GM19240 (cell line): ENCODE measurements around the gene HEPACAM2.

Source experiments
- DNase-seq: peaks from one replicate; pipeline ENCODE4 v3.0.0; 2011; ENCODE audit warnings: low spot score; ENCODE audit not compliant: insufficient read length

Gene HEPACAM2

DNA sequence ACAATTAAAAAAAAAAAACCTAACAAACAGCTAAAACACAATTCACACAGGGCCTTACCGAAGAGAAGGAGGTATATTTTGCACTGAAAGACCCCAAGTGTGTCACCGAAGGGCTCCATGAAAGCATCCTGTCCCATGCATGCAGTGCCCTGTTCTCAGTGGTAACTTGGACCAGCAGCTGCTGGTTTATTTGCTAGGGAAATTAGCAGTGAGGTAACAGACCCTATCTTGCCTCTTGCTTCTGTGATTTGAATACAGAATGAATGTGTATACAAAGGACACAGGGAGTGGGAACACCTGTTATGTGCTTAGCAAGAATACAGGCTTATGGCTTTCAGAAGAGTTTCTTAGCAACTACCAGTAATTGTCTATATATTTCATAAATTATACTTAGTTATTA, at the start of gene HEPACAM2:
Gene HEPACAM2 (minus strand): TSS at position 160 of the 400 bp plus-strand sequence.
- no peak for DNase-seq

DNA sequence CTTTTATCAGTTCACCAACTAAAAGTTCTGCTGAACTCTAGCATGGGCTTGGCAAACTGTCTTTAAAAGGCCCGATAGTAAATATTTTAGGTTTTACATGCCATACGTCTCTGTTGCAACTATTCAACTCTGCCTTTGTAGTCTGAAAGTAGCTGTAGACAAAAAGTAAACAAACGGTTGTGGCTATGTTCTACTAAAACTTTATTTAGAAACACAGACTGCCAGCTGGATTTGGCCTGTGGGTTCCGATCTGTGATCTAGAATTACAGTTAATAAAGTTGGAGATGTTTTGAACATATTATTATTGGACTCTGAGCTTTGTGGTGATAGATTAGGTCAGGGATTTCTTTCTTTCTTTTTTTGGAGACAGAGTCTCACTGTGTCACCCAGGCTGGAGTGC, 39.0 kb upstream of the HEPACAM2 start:
- no peak for DNase-seq

DNA sequence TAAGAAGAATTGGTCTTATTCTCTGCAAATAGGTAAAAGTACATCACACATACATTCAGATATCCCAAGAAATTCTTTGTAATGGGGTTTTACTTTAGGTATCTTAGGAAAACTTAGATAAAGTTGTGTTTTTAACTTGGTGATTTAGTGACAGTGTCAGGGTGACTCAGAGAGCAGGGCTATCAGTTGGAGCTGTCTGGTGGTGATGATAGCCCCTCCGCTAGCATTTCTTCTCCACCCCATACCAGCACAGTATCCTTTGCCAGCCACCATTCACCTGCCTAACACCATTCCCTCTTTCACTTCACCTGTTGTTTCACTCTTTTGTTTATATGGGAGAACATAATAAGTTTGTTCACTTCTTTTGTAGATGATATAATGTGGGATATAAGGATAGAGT, 36.3 kb upstream of the HEPACAM2 start:
- DNase-seq: no peak

DNA sequence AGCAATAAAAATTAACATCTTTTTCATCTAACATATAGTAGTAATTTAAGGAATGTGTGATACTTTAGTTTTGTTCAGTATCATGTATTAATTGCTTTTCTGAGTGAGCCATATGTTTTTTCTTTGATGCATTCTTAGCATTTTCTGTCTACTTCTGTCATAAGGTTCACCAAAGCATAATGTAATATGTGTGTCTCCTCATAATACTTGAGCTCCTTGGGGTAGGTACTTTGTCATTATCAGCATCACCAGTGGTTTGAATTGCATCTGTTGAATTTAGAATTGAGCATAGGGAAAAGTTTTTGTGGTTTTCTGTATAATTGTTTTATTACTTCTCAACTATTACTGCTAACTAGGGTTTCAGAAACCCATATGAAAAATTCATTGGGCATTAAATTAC, 32.4 kb upstream of the HEPACAM2 start:
- no peak for DNase-seq

DNA sequence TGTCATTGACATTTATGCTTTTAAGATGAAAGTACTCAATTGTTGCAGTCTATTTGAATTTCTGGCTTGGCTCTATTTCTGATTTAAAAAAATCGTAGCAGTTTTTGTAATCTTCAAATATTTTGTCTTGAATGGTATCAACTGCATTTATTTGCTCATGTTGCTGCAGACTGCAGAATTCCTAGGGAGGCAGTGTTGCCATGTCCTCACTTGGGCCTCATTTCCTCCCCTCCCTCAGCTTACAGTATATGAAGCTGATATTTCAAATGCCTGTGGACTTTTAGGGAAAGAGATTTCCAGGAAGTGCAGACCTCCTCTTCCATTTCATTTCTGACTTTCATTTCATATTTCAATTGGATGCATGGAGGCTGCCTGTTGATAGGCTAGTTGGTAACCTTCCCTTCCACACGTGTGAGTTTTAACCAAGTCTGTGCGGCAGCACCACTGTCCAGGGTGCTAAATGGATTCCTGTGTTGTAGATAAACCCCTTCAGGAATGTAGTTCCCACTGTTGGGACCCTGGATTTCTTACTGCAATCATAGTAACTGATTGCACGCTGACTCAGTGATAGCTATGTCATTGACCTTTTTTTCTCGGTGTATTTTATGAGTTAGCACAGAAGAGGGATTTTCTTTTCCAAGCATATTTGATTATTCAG, 23.4 kb upstream of the HEPACAM2 start:
- DNase-seq: no peak

DNA sequence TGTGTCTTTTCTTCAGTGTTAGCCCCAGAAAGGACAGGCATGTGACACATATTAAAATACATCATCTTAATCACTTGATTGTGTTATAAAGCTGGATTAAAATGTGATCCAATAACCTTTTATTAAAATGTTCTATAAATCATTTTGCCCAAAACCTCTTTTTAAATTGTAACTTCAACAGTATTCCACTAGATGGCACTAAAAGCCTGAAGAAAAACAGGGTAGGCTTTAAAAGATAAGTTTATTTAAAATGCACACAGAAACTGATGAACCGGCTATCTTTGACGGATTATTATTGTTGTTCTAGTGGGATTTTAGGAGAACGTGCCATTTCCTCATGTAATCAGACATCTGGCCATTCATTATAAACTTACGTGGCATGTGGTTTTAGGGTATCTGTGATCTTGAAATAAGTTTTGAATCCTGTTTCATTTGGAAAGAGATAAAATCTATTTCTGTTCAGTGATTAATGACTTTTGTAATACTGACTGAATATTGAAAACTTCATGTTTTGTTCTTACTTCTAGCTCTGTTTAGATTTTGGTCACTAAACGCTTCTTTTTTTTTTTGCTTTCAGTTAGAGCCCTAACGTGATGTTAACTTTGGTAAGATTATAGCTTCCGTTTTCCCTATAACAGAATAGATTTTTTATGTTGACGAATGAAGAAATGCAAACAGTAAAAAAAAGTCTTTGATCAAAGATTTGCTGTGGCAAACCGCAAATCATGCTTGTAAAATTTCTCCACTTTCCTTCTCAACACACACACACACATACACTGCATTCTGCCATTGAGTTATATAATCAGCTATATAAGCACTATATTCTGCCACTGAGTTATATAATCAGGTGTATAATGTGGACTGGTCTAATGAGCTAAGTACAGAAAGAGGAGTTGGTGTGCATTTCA, 19.5 kb upstream of the HEPACAM2 start:
- no peak for DNase-seq

DNA sequence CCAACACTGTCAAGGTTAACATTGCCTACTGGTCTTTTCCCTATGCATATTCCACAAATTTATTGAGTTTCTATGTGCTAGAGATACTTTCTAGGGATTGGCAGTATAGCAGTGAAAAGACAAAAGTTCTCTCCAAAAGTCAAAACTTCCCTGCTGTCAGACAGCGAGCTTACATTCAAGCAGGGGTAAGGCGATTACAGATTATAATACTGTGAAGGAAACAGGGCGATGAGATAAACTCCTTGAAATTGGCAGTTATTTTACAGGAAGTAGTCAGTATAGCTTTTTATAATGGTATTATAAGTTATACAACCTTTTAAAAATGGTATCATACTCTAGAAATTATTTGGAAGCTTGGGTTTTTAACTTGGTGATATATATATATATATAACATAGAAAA, 15.8 kb upstream of the HEPACAM2 start:
- DNase-seq: no peak

DNA sequence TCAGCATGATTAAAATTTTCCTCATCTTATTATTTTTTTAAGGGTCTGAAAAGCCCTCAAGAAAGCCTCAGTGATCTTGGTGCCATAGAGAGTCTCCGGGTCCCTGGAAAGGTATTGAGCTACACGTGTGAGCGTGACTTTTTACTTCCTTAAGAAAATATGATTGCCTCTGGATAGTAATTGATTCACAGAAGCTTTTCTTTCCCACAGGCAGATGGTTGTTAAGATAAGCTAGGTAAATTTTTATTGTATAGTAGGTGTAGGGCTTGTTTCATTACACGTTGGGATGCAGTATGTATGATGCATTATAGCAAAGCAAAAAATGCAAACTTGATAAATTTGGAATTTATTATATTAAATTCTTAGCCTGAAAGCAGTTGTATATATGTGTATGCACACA, 13.6 kb upstream of the HEPACAM2 start:
- no peak for DNase-seq

DNA sequence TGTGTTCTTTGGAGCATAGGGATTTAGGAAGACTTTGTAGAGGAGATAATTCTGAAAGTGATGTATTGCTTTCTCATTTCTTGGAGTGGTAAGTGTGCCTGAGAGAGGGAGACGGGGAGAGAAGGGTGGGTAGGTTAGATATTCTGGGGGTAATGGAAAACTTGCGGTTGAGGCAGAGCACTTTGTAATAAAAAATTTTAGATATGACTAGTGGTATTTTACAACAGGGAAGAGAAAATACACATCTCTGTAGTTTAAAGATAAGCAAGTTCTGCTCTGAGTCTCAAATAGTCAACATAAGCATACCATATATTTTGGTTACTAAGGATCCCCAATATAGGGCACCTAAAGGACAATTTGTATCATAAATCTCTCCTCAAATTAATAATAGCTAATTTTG, 12.5 kb upstream of the HEPACAM2 start:
- DNase-seq: no peak

DNA sequence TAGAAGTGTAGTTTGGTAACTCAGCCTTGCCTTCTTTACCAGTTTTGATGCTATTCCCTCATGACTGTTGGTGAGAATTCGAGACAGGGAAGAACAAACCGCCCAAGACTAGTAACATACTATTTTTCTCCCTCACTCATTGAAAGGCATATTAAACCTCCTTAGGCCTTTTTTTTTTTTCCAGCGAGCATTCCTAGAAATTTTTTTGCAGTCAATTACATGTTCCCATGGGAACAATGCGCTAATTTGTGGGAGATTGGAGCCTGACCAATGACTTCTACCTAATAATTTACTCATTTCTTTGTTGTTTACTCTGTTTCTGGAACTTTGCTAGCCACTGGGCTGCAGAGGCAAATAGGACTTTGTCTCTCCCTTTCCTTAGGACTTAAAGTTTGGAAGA, 11.9 kb upstream of the HEPACAM2 start:
- no peak for DNase-seq

DNA sequence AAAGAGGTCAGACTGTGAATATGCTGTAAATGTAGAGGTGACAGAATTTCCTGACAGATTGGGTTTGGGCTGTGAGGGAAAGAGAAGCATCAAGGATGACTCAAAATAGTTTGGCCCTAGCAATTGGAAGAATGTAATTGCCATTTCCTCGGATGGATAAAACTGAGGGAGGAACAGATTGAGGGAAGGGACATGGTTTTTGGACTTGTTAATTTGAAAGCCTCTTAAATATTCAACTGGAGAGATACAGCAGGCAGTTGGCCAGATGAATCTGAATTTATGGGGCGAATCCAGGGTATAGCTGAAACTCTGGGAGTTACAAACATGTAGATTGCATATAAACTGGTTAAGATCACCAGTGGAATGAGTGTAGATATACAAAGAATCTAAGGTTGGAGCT, 9.3 kb upstream of the HEPACAM2 start:
- DNase-seq: no peak

DNA sequence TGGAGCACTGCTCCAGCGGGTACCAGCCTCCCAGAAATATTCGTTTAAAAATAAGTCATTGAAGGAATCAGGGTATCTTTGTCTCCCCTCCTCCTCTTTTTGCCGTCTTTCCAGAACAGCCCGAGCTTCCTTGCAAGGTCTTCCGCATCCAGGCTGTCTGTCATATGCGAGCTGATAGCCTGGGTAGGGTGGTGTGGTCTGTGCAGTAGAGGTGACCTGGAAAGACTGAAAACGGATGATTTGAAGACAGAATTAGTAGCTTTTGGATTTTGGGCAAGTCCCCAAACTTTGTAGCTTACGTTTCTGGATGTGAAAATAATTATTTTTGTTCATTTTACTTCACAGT, 6.4 kb upstream of the HEPACAM2 start:
- peak; percentile 1 for DNase-seq

DNA sequence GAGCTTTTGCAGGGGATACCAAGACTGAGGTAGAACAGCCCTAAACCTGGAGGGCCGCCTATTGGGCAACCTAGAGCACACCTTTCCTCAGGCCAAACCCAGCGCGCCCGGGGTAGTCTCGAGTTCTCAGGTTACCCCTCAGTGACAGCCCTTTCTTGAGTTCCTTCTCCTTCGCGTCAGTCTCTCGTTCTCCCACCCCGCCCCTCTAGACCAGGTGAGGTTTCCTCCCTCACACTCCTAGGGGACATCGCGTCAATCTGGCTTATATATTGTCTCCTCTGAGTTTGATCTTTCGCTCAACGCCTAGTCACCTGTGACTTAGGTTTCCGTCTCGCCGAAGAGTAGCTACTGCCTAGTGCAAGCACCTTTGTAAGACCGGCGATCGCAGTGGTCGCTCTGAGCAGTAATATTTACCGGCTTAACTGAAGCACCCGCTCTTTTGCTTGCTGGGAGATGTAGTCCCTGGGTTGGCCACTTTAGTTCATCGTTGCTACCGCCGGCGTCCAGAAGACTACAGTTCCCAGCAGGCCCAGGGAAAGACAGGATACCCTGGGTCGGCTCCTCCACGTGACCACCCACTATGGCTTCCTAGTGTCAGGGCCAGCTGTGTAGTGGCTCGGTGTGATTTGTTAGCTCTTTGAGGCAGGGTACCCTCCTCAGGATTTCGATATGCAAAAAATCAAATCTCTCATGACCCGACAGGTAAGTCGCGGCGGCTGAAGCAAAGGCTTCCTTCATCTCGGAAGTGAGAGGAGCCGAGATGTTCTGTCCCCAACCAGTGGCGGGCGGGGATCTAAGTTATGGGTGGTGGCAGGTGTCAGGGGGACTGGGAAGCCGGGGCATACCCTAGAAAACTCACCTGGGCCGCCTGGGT, 5.8 kb upstream of the HEPACAM2 start, which contains the start of gene VPS50:
Gene VPS50 (plus strand): TSS at position 568 of the 874 bp plus-strand sequence. CDS start 102 bp downstream, at position 670.
- peak; percentile 67 for DNase-seq

DNA sequence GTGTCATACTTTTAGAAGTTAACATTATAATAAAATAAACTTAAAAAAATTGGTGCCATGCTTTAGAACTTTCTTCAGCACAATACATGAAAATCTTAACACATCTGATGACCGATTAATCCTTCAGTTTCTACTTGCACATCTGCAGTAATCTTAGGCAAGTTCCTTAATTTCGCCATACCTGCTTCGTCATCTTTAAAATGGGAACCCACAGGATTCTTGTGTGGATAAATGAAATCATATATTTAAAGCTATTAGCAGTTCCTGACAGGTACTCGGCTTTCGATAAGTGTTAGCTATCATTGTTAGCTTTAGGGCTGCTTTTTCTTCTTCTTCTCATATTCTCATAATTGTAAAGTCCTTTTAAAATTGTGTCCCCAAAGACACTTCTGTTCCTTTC, 5.0 kb upstream of the HEPACAM2 start:
- no peak for DNase-seq

DNA sequence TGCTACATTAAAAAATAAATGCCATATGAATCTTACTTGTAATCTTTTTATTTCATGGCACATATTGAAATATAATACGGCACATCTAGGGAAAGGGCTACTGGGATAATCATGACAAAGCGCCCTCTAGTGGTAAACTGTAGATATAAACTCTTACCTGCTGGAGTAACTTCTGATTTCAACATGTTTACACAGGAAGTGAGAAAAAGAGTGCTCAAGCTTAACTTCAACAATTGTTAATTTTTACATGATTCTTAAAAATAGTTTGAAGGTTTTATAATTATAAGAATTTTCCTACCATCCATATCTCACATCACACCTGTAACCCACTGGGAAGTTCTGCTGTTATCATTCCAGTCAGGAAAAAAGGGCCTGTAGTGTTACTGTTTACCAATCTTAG, 2.0 kb upstream of the HEPACAM2 start:
- no peak for DNase-seq

DNA sequence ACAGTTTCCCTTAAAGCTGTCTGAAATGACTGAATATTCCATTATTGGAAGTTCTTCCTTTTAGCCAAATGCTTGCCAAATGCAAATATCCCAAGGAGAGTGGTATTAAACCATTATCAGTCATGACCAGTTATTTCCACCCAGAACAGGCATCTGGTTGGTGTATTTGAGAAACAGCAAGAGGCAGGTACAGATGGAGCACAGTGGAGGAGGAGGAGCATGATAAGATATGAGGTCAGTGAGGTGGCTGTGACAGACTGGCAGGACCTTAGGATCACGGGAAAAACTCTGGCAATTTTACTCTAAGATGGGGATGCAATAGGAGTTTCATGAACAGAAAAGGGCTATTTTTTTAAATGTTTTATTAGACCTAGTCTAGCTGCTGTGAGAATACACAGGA, 6.4 kb downstream of the HEPACAM2 start:
- DNase-seq: no peak

DNA sequence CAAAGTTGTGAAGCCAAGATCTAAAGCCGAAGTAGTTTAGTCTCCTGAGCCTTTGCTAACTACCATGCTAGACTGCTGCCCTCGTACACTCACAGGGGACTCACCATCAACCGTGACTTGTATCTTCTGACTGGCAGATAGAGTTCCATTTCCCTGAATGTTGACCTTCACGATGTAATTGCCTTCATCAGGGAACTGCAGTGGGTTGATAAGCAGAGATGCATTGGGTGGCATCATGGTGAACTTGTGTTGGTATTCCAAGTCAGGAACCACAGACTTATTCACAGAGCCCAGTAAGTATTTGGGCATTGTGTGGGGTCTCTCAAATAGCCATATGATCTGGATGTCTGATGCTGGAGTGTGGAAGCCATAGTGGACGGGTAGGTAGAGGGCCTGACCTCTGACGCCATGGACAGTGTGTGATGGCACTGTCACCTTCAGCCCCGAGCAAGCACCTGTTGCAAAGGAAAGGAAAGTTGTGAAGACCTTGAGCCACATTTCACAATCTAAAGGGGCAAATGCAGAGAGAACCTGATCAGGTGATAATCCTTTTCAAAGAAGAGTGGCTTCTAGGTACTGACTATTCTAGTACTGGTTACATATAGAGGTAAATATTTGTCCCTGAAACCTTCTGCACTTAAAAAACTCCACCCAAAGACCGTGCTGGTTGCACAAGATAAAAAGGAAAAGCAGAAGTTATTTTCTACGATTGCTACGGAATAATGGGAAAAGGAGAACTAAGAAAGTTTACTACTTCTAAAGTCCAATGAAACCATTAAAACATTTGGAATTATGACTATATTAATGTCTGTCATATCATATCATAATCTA, 7.1 kb downstream of the HEPACAM2 start:
- no peak for DNase-seq

DNA sequence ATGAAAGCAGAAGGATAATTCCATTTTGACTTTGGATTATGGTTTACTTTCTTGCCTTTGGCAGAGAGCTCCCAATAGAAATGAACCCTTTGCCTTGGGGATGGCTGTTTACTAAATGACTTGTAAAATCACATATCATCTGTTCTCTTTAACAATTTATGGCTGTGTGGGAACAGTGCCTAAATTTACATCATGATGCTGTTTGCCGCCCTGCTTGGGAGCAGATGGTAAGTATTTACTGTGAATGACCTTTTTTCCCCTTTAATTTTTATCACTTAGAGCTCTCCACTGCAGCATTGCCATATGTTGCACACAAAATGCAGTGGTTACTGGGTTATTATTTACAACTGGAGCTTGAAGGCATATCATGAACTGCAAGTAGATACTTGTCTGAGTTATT, 13.4 kb downstream of the HEPACAM2 start:
- DNase-seq: no peak

DNA sequence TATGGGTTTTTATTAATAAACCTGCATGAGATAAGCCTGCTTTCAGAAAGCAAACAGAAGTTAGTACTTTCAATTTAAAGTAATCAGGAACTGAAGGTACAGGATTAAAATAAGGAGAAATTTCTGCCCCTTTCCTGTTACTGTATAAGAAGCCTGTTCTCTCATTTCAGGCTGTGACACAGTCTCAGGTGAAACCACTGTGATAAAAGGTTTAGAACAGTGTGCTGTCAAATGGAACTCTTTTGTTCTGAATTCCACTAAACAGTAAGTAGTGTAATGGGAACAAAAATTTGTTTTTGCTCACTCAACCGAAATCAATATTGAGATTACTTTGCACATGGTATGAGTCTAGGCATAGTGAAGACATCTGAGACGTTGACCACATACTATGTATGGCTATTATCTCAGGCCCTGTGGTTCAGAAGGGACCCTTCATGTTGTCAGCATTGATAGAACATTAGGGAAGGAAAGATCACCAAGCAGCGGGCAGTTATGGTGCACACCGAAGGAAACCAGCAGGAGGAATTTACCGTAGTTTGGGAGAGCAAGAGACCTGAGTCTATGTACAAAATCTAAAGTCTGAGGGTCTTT, 14.9 kb downstream of the HEPACAM2 start:
- DNase-seq: no peak

DNA sequence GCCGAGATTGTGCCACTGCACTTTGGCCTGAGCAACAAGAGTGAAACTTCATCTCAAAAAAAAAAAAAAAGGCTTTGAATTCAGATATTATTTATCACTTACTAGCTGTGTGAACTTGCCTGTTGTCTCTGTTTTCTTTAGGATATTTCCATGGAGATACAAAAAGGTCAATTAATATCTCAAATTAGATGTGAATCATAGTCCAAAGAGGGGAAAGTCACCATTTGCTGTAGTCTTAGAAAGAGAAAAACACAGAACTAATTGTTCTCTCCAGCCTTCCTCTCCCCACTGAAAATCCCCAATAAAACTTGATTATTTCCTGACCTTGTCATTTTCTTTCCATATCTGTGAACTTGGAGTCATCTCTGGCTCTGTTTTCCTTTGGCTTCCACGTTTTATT, 21.2 kb downstream of the HEPACAM2 start:
- DNase-seq: no peak

DNA sequence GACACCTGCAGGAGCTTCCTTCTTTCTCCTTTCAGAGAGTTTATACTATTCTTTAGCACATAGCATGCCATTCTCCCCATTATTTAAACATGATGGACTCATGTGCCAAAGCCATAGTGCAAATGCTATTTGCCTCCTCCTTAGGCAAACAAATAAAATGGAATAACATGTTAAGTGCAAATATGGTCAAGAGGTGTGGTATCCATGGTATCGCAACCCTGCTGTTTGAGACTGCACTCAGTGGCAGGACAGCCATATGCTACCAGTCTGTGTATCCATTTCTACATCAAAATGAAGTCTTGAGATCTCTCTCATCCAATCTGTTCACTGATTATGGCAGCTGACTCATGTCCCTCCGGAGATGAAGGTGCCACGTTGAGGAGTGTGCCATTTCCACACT, 22.8 kb downstream of the HEPACAM2 start:
- no peak for DNase-seq
